GM21447 (cell line): ENCODE data around the gene CDC42SE2.
"Not testable (repeated sequence)": the region's sequence is repeated elsewhere in the genome, so short reads cannot be mapped to it uniquely, and the experiment has no call there.

ENCODE experiments used
- ATAC-seq: cut with Tn5 transposase; IDR thresholded peaks from one replicate; pipeline ENCODE4 v1.9.1; 2021; ENCODE audit not compliant: unreplicated experiment

Gene CDC42SE2

GRCh38 chr5:131316822-131317221, 53.0 kb downstream of the CDC42SE2 start:
- ATAC-seq, result no peak

DNA sequence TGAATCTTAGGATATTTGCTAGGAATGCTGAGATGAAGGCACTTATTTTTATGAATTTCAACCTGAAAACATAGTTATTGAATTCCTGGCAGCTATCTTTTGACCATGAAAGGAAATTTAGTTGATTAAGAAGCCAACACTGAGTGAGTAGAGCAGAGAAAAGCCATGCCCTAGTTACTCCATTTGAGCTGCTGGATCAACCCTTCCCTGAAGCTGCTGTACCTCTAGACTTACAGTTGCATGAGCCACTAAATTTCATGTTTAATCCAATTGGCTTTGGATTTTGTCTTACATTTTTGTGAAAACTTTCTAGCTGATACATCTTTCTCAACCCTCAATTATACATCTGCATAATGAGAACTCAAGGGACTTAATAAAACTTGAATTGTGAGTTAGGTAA, 54.6 kb downstream of the CDC42SE2 start:
- no peak for ATAC-seq

DNA sequence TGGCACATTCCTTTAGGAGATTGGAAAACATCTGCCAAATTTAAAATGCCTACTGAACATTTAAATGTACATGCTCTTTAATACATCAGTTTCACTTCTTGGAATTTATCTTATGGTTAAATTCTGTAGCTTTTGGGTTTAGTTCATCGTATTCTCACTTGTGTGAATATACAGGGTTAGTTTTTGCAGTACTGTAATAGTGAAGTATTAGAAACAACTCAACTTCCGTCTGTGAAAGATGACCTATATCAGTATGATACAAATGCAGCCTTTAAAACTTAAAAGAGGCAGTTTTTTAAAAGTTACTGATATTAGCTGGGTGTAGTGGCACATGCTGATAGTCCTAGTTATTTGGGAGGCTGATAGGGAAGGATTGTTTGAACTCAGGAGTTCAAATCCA, 57.2 kb downstream of the CDC42SE2 start:
- ATAC-seq, result no peak

GRCh38 chr5:131322926-131323325, 59.1 kb downstream of the CDC42SE2 start:
- ATAC-seq, result no peak

GRCh38 chr5:131323378-131323777, 59.5 kb downstream of the CDC42SE2 start:
- no peak for ATAC-seq

DNA sequence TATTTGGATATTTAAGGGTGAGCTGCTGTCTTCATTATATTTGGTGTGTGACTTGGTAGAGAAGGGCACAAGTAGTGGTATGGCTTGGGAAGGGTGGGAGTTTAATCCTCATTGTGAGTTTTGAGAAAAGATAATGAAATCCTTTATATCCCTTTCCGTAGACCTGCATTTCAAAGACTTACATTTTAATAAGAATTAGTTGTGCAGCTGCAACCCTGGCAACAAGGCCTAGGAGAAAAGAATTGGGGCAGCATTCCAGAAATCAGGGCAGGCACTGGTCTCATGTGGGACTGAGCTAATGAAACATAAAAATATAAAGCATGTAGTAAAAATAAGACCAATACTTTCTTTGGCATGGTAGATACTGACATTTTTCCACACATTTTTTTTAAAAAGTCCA, 60.5 kb downstream of the CDC42SE2 start:
- ATAC-seq, result no peak

DNA sequence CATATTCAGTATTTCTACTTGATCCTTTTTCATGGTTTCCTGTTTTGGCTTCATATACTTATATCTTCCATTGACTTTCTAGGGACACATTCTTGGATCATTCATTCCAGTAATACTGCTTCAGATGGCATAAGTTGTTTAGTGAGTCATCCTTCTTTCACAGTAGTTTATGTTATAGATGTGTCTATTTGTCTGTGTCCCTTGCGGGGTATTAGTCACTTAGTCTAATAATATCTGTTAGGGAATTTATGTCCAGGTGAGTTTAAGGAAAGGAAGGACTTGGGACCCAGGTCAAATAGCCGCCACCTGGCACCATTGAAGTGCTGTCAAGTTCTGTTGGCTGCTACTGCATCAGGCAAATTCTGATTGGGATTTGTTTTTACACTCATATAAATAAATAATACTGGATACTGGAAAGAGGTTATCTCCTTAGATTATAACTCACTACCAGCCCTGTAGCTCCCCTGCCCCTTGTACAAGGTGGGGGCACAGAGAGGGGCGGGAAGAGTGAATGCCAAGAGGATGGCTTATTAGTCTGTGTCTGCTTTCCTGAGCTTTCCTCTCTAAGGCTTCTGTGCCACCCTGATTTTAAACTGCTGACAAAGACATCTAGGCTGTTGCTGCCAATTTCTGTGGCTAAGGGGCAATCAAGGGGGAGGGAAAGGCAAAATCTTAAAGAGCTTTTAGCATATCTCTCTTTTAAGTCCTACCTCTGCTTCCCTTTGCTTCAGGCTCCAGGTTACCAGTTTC, 64.9 kb downstream of the CDC42SE2 start:
- no peak for ATAC-seq

GRCh38 chr5:131329286-131329560, 65.4 kb downstream of the CDC42SE2 start:
- no peak for ATAC-seq

- no peak for ATAC-seq
Measured at GRCh38 chr5:131330031-131330430, 66.2 kb downstream of the CDC42SE2 start.

GRCh38 chr5:131335756-131336155, 71.9 kb downstream of the CDC42SE2 start:
- ATAC-seq, result not testable (repeated sequence)

DNA sequence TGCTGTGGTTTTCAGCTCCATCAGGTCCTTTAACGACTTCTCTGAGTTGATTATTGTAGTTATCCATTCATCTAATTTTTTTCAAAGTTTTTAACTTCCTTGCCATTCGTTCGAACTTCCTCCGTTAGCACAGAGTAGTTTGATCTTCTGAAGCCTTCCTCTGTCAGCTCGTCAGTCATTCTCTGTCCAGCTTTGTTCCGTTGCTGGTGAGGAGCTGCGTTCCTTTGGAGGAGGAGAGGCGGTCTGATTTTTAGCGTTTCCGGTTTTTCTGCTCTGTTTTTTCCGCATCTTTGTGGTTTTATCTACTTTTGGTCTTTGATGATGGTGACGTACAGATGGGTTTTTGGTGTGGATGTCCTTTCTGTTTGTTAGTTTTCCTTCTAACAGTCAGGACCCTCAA, 72.9 kb downstream of the CDC42SE2 start:
- not testable (repeated sequence) for ATAC-seq

DNA sequence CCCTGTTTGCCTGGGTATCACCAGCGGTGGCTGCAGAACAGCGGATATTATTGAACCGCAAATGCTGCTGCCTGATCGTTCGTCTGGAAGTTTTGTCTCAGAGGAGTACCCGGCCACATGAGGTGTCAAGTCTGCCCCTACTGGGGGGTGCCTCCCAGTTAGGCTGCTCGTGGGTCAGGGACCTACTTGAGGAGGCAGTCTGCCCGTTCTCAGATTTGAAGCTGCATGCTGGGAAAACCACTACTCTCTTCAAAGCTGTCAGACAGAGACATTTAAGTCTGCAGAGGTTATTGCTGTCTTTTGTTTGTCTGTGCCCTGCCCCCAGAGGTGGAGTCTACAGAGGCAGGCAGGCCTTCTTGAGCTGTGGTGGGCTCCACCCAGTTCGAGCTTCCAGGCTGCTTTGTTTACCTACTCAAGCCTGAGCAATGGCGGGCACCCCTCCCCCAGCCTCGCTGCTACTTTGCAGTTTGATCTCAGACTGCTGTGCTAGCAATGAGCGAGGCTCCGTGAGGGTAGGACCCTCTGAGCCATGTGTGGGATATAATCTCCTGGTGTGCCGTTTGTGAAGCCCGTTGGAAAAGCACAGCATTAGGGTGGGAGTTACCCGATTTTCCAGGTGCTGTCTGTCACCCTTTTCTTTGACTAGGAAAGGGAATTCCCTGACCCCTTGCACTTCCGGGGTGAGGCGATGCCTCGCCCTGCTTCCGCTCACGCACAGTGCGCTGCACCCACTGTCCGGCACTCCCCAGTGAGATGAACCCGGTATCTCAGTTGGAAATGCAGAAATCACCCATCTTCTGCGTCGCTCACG, 73.6 kb downstream of the CDC42SE2 start:
- not testable (repeated sequence) for ATAC-seq

DNA sequence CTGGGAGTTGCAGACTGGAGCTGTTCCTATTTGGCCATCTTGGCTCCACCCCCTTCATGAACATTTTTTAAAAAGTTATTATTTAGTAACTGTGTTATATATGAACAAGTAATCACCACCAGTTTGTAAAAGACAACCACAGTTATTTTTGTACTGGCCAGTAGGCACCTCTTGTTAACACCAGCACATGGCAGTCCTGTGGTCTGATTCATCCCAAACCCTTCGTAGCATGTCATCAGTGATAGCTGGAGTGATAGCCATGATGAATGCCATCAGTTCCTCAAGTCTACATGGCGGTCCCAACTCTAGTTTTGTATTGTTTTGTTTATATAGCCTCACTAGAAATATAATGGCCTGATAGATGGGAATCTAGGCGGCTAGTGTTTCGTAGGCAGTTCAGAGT, 74.2 kb downstream of the CDC42SE2 start:
- ATAC-seq, result no peak

GRCh38 chr5:131344288-131344687, 80.4 kb downstream of the CDC42SE2 start:
- ATAC-seq, result not testable (repeated sequence)

GRCh38 chr5:131346204-131346603, 82.4 kb downstream of the CDC42SE2 start:
- not testable (repeated sequence) for ATAC-seq

DNA sequence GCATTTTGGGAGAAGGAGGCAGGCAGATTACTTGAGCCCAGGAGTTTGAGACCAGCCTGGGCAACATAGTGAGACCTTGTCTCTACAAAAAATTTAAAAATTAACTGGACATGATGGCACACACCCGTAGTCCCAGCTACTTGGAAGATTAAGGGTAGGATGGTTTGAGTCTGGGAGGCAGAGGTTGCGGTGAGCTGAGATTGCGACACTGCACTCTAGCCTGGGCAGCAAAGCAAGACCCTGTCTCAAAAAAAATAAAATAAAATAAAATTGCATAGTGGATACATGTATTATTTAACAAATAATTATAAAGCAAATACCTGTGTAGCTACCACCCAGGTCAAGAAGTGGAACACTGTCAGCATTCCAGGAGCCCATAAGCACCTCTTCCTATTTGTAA, 90.1 kb downstream of the CDC42SE2 start:
- ATAC-seq, result no peak

- ATAC-seq, result no peak
Measured at GRCh38 chr5:131355971-131356528, 92.2 kb downstream of the CDC42SE2 start.

DNA sequence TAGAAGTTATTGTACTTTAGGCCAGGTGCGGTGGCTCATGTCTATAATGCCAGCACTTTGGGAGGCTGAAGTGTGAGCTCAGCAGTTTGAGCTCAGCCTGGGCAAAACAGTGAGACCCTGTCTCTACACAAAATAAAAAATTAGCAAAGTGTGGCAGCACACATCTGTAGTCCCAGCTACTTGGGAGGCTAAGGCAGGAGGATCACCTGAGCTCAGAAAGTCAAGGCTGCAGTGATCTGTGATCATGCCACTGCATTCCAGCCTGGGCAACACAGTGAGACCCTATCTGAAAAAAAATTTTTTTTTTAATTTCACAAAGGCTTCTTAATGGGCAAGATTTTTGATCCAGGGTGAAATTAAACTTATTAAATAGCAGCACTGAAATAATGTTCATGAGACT, 92.8 kb downstream of the CDC42SE2 start:
- no peak for ATAC-seq

- peak; percentile 56 for ATAC-seq
Measured at GRCh38 chr5:131357739-131358561, 94.1 kb downstream of the CDC42SE2 start.

- no peak for ATAC-seq
Measured at GRCh38 chr5:131361677-131362315, 97.9 kb downstream of the CDC42SE2 start.
